ENCODE results near the gene SRM. TPM values are rescaled to one million over a fixed set of nuclear protein-coding genes. Genes with fewer than 3 reads are reported as not detected.

Gene SRM
- total and polyA plus RNA-seq, 2 of the 4 experiments (the other 2 are of a cell fraction), result 23.1 to 160 TPM

GRCh38 chr1:11059155-11059967 is 457 bp downstream of the SRM start:
- peak overlapping the region; percentile 88 for H3K23ac ChIP-seq (ENCODE audit: low read depth, low read length)
- no peaks in the 10 kb centered on the region for H3K27me3 ChIP-seq (ENCODE audit: control insufficient read depth, insufficient read depth, low read length)
- H2BK15ac ChIP-seq (ENCODE audit: low read depth, low read length), result no peak overlapping the region
- no peak overlapping the region for H2BK20ac ChIP-seq (ENCODE audit: low read depth, low read length)
- peak overlapping the region; percentile 47 for H3K56ac ChIP-seq (ENCODE audit: extremely low read depth, insufficient read depth, low read length)
- TSS peak; percentile 72 for BruUV-seq (replicated peaks)
- peak overlapping the region; percentile 93 for H3K4me2 ChIP-seq (ENCODE audit: low read depth, low read length)
- intact Hi-C loops (cut with micrococcal nuclease) (no loop called here), in situ Hi-C loops (cut with MboI; ENCODE audit: low sequenced_read_pairs) (no loop called here), dilution Hi-C loops (cut with HindIII; ENCODE audit: low sequenced_read_pairs, unreplicated experiment) (no loop called here)
- peak overlapping the region; percentile 96 for H2AK5ac ChIP-seq (ENCODE audit: low read depth, low read length)
- H3K4me1 ChIP-seq (ENCODE audit: control insufficient read depth, insufficient read depth, low read length), result peaks cover 8% of the 10 kb centered on the region
- TF ChIP-seq MXI1 (IDR thresholded peaks at IDR 0.05; ENCODE audit: borderline replicate concordance, low read depth, low read length), result peak; percentile 70; the same call in 1 of the 2 replicates
- TF ChIP-seq FOS (IDR thresholded peaks at IDR 0.05; ENCODE audit: low read depth, low read length), result no peak
- TF ChIP-seq RFX5 (IDR thresholded peaks at IDR 0.05; ENCODE audit: low read depth, low read length), result no peak
- no peak for TF ChIP-seq CEBPB (IDR thresholded peaks at IDR 0.05; ENCODE audit: low read depth, low read length)
- no peak for TF ChIP-seq RAD21 (IDR thresholded peaks at IDR 0.05; ENCODE audit: low read length)
- TF ChIP-seq CHD1 (IDR thresholded peaks at IDR 0.05; ENCODE audit: low read depth, low read length), result no peak
- no peak for TF ChIP-seq MAFK (IDR thresholded peaks at IDR 0.05; ENCODE audit: low read depth, low read length)
- no peak for TF ChIP-seq ELK1 (IDR thresholded peaks at IDR 0.05; ENCODE audit: borderline replicate concordance, low read depth, low read length)
- TF ChIP-seq SMC3 (IDR thresholded peaks at IDR 0.05; ENCODE audit: low read depth, low read length), result no peak
- no peak overlapping the region for H2BK120ac ChIP-seq (ENCODE audit: low read depth, low read length)
- H2AFZ ChIP-seq (replicated peaks; ENCODE audit: low read length, poor library complexity), result peak overlapping the region; percentile 94
- peak overlapping the region; percentile 58 to 78; a peak in 2 of 4 replicates for H4K8ac ChIP-seq (ENCODE audit: low read depth in 2 of 2, low read length in 2 of 2)
- peaks cover 25% of the 10 kb centered on the region for H3K36me3 ChIP-seq (ENCODE audit: control insufficient read depth, insufficient read depth, low read length)
- H4K91ac ChIP-seq (ENCODE audit: insufficient read depth, low read depth, low read length), result peak overlapping the region; percentile 80
- peak overlapping the region; percentile 54 for H2BK5ac ChIP-seq (ENCODE audit: low read depth, low read length, poor library complexity, severe bottlenecking)
- DNase-seq (no peak), ATAC-seq (ENCODE audit: low read depth) (peak; percentile 27)
- peak overlapping the region; percentile 99 for H2AK9ac ChIP-seq (replicated peaks; ENCODE audit: low read depth, low read length, poor library complexity)
- H3K79me1 ChIP-seq (ENCODE audit: low read depth in 1 of 2, low read length in 2 of 2), result peaks cover 24 to 51% of the 10 kb centered on the region in 2 experiments
- CTCF ChIA-PET, result no interaction called here
- no peak overlapping the region; the same call in 1 of the 2 replicates for H3K18ac ChIP-seq (ENCODE audit: low read depth, low read length)
- H3K4ac ChIP-seq (ENCODE audit: low read depth, low read length), result peak overlapping the region; percentile 85
- H3K14ac ChIP-seq (replicated peaks; ENCODE audit: low read depth, low read length), result peak overlapping the region; percentile 90
- H3K9ac ChIP-seq (ENCODE audit: low read depth, low read length), result peak overlapping the region; percentile 91
- H3K4me3 ChIP-seq (ENCODE audit: insufficient read depth, low read depth, low read length), result peak overlapping the region; percentile 93
- H4K20me1 ChIP-seq (ENCODE audit: insufficient read depth, low read length), result peaks cover 7% of the 10 kb centered on the region; the same call in 1 of the 2 replicates
- peak overlapping the region; percentile 70 for H3K27ac ChIP-seq (ENCODE audit: insufficient read depth, low read length)
- POLR2A ChIA-PET (ENCODE audit: unreplicated experiment), result interaction anchor here (1.0 kb wide), 1 partner anchor 22 kb away, joined by 4 read pairs; no protein-coding TSS in a partner anchor
- 0% methylated on average over 1 of the region's 72 CpGs; no CpG with 5 or more reads in 1 of the 2 experiments for WGBS, 2 experiments (ENCODE audit: extremely low coverage in 2 of 2, insufficient read length in 1 of 2)
- no peaks in the 10 kb centered on the region for H3K9me3 ChIP-seq (ENCODE audit: control insufficient read depth, insufficient read depth, low read length)
- peak overlapping the region; percentile 56; the same call in 1 of the 2 replicates for H4K5ac ChIP-seq (ENCODE audit: low read depth, low read length)
- H3K9me1 ChIP-seq (ENCODE audit: insufficient read depth, low read length), result peaks cover 8% of the 10 kb centered on the region; the same call in 1 of the 2 replicates

Measured in IMR-90 (cell line).